ENCODE measurements around the gene PTPN23.

DNA sequence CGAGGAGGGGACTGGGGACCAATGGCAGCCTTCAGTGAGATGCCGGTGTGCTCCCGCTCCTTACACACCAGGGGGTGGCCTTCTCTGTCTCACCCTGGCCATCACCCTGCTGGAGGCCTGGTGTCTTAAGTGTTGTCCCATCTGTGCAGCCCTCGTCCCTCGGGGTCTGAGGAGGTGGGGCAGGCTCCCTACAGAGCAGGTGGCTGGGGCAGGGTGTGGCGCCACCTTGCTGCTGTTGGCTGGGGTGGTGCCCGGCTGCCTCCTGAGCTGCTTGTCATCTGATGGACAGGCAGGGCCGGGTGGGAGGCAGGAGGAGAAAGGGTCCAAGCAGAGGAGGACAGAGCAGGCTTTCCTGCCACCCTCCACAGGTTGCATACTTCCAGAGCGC is 25.9 kb downstream of the PTPN23 start:
- TF ChIP-seq, protein P1, sequence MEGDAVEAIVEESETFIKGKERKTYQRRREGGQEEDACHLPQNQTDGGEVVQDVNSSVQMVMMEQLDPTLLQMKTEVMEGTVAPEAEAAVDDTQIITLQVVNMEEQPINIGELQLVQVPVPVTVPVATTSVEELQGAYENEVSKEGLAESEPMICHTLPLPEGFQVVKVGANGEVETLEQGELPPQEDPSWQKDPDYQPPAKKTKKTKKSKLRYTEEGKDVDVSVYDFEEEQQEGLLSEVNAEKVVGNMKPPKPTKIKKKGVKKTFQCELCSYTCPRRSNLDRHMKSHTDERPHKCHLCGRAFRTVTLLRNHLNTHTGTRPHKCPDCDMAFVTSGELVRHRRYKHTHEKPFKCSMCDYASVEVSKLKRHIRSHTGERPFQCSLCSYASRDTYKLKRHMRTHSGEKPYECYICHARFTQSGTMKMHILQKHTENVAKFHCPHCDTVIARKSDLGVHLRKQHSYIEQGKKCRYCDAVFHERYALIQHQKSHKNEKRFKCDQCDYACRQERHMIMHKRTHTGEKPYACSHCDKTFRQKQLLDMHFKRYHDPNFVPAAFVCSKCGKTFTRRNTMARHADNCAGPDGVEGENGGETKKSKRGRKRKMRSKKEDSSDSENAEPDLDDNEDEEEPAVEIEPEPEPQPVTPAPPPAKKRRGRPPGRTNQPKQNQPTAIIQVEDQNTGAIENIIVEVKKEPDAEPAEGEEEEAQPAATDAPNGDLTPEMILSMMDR (conservative IDR thresholded peaks at IDR 0.05; ENCODE audit: low read depth in 2 of 2): peak; percentile 43 to 75
- TF ChIP-seq CREB1 (CRISPR knock-in tag; IDR thresholded peaks at IDR 0.05; ENCODE audit: low read depth) (no peak), POLR2AphosphoS5 (IDR thresholded peaks at IDR 0.05; ENCODE audit: low read depth) (no peak), EZH2 (IDR thresholded peaks at IDR 0.05; ENCODE audit: low read depth, unreplicated experiment) (no peak), JUNB (IDR thresholded peaks at IDR 0.05; ENCODE audit: unreplicated experiment) (no peak), EZH2phosphoT487 (IDR thresholded peaks at IDR 0.05; ENCODE audit: unreplicated experiment) (no peak), ZNF114 (CRISPR knock-in tag; IDR thresholded peaks at IDR 0.05) (no peak), ZNF331 (CRISPR knock-in tag; IDR thresholded peaks at IDR 0.05; ENCODE audit: low read depth) (no peak), NANOG (IDR thresholded peaks at IDR 0.05; ENCODE audit: borderline replicate concordance) (no peak), STAT1 (IDR thresholded peaks at IDR 0.05; ENCODE audit: unreplicated experiment) (no peak)
- TF ChIP-seq, protein P2, sequence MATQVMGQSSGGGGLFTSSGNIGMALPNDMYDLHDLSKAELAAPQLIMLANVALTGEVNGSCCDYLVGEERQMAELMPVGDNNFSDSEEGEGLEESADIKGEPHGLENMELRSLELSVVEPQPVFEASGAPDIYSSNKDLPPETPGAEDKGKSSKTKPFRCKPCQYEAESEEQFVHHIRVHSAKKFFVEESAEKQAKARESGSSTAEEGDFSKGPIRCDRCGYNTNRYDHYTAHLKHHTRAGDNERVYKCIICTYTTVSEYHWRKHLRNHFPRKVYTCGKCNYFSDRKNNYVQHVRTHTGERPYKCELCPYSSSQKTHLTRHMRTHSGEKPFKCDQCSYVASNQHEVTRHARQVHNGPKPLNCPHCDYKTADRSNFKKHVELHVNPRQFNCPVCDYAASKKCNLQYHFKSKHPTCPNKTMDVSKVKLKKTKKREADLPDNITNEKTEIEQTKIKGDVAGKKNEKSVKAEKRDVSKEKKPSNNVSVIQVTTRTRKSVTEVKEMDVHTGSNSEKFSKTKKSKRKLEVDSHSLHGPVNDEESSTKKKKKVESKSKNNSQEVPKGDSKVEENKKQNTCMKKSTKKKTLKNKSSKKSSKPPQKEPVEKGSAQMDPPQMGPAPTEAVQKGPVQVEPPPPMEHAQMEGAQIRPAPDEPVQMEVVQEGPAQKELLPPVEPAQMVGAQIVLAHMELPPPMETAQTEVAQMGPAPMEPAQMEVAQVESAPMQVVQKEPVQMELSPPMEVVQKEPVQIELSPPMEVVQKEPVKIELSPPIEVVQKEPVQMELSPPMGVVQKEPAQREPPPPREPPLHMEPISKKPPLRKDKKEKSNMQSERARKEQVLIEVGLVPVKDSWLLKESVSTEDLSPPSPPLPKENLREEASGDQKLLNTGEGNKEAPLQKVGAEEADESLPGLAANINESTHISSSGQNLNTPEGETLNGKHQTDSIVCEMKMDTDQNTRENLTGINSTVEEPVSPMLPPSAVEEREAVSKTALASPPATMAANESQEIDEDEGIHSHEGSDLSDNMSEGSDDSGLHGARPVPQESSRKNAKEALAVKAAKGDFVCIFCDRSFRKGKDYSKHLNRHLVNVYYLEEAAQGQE (IDR thresholded peaks at IDR 0.05; ENCODE audit: unreplicated experiment): no peak
- TF ChIP-seq, protein P3, sequence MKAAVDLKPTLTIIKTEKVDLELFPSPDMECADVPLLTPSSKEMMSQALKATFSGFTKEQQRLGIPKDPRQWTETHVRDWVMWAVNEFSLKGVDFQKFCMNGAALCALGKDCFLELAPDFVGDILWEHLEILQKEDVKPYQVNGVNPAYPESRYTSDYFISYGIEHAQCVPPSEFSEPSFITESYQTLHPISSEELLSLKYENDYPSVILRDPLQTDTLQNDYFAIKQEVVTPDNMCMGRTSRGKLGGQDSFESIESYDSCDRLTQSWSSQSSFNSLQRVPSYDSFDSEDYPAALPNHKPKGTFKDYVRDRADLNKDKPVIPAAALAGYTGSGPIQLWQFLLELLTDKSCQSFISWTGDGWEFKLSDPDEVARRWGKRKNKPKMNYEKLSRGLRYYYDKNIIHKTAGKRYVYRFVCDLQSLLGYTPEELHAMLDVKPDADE (IDR thresholded peaks at IDR 0.05): no peak
- TF ChIP-seq, protein P4, sequence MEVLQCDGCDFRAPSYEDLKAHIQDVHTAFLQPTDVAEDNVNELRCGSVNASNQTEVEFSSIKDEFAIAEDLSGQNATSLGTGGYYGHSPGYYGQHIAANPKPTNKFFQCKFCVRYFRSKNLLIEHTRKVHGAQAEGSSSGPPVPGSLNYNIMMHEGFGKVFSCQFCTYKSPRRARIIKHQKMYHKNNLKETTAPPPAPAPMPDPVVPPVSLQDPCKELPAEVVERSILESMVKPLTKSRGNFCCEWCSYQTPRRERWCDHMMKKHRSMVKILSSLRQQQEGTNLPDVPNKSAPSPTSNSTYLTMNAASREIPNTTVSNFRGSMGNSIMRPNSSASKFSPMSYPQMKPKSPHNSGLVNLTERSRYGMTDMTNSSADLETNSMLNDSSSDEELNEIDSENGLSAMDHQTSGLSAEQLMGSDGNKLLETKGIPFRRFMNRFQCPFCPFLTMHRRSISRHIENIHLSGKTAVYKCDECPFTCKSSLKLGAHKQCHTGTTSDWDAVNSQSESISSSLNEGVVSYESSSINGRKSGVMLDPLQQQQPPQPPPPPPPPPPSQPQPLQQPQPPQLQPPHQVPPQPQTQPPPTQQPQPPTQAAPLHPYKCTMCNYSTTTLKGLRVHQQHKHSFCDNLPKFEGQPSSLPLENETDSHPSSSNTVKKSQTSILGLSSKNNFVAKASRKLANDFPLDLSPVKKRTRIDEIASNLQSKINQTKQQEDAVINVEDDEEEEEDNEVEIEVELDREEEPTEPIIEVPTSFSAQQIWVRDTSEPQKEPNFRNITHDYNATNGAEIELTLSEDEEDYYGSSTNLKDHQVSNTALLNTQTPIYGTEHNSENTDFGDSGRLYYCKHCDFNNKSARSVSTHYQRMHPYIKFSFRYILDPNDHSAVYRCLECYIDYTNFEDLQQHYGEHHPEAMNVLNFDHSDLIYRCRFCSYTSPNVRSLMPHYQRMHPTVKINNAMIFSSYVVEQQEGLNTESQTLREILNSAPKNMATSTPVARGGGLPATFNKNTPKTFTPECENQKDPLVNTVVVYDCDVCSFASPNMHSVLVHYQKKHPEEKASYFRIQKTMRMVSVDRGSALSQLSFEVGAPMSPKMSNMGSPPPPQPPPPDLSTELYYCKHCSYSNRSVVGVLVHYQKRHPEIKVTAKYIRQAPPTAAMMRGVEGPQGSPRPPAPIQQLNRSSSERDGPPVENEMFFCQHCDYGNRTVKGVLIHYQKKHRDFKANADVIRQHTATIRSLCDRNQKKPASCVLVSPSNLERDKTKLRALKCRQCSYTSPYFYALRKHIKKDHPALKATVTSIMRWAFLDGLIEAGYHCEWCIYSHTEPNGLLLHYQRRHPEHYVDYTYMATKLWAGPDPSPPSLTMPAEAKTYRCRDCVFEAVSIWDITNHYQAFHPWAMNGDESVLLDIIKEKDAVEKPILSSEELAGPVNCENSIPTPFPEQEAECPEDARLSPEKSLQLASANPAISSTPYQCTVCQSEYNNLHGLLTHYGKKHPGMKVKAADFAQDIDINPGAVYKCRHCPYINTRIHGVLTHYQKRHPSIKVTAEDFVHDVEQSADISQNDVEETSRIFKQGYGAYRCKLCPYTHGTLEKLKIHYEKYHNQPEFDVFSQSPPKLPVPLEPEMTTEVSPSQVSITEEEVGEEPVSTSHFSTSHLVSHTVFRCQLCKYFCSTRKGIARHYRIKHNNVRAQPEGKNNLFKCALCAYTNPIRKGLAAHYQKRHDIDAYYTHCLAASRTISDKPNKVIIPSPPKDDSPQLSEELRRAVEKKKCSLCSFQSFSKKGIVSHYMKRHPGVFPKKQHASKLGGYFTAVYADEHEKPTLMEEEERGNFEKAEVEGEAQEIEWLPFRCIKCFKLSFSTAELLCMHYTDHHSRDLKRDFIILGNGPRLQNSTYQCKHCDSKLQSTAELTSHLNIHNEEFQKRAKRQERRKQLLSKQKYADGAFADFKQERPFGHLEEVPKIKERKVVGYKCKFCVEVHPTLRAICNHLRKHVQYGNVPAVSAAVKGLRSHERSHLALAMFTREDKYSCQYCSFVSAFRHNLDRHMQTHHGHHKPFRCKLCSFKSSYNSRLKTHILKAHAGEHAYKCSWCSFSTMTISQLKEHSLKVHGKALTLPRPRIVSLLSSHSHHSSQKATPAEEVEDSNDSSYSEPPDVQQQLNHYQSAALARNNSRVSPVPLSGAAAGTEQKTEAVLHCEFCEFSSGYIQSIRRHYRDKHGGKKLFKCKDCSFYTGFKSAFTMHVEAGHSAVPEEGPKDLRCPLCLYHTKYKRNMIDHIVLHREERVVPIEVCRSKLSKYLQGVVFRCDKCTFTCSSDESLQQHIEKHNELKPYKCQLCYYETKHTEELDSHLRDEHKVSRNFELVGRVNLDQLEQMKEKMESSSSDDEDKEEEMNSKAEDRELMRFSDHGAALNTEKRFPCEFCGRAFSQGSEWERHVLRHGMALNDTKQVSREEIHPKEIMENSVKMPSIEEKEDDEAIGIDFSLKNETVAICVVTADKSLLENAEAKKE (CRISPR knock-in tag; IDR thresholded peaks at IDR 0.05): no peak

All from GM23338 (cell line).